RWPE1 (cell line): ENCODE measurements around the gene RNASEH2B.

ENCODE experiments used
- CTCF ChIA-PET: fragments of 350-600 bp; sonication (Branson Sonifier 250); formaldehyde crosslinking; extraction: SDS; loops from one replicate; lab custom pipeline; 2021; lab: Yijun Ruan, JAX
- POLR2A ChIA-PET: fragments of 400-600 bp; formaldehyde crosslinking; extraction: SDS; loops from one replicate; lab custom pipeline; 2020; ENCODE audit warnings: antibody characterized with exemption; ENCODE audit not compliant: low non-redundant PET; lab: Yijun Ruan, JAX
- DNase-seq: peaks from one replicate; pipeline ENCODE4 v3.0.0; 2012; ENCODE audit warnings: low spot score
- H3K27ac ChIP-seq: fragments of 450-650 bp; 2 replicates; pipeline ENCODE4 v1.5.1; 2017
- CTCF ChIP-seq: fragments of 450-650 bp; conservative IDR thresholded peaks from 2 replicates; pipeline ENCODE4 v1.5.1; 2017; ENCODE audit warnings: low read depth, mild to moderate bottlenecking

RNASEH2B gene

GRCh38 chr13:50889317-50889716 is 20.3 kb upstream of the RNASEH2B start:
- CTCF ChIA-PET = no interaction called here
- no peak overlapping the region for H3K27ac ChIP-seq
- DNase-seq = no peak

GRCh38 chr13:50891206-50891605 is 18.4 kb upstream of the RNASEH2B start:
- no peak overlapping the region for H3K27ac ChIP-seq
- CTCF ChIA-PET = no interaction called here
- POLR2A ChIA-PET = no interaction called here
- no peak for DNase-seq
- TF ChIP-seq CTCF = no peak

More at GRCh38 chr13:50889317-50889716, 20.3 kb upstream of the RNASEH2B start:
- no peak for TF ChIP-seq CTCF
- POLR2A ChIA-PET = no interaction called here

GRCh38 chr13:50892210-50892944 is 17.2 kb upstream of the RNASEH2B start:
- no peak for DNase-seq
- TF ChIP-seq CTCF = no peak
- CTCF ChIA-PET = interaction anchor here (0.6 kb wide), 1 partner anchor 113 kb away, joined by 3 read pairs; no protein-coding TSS in a partner anchor
- no peak overlapping the region for H3K27ac ChIP-seq
- POLR2A ChIA-PET = no interaction called here

GRCh38 chr13:50893211-50893852 is 16.3 kb upstream of the RNASEH2B start:
- POLR2A ChIA-PET = no interaction called here
- DNase-seq = no peak
- no peak for TF ChIP-seq CTCF
- no peak overlapping the region for H3K27ac ChIP-seq
- CTCF ChIA-PET = no interaction called here

GRCh38 chr13:50894012-50894411 is 15.6 kb upstream of the RNASEH2B start:
- no peak overlapping the region for H3K27ac ChIP-seq
- POLR2A ChIA-PET = no interaction called here
- CTCF ChIA-PET = no interaction called here
- TF ChIP-seq CTCF = no peak
- DNase-seq = no peak

- DNase-seq = no peak
- POLR2A ChIA-PET = no interaction called here
- no peak for TF ChIP-seq CTCF
- CTCF ChIA-PET = no interaction called here
- H3K27ac ChIP-seq = no peak overlapping the region
Measured at GRCh38 chr13:50894504-50894903, 15.1 kb upstream of the RNASEH2B start.
